K562 (cell line): Measurements from ENCODE around the gene MEIS2. TPM values are rescaled to one million over a fixed set of nuclear protein-coding genes. Genes with fewer than 3 reads are reported as not detected.

ENCODE experiments used
- ATAC-seq: fragments of 200-7000 bp; cut with Tn5 transposase; 3 replicates; pipeline ENCODE4 v1.9.1; 2020; ENCODE audit warnings: moderate library complexity
- BruUV-seq: library from RNA; stranded (reverse); fragments of 400-500 nt; replicated peaks from 2 replicates; lab custom pipeline; 2021; lab: Mats Ljungman, UMichigan
- CTCF ChIA-PET: fragments of 300-600 bp; formaldehyde crosslinking; extraction: SDS; loops from one replicate; lab custom pipeline; 2021; ENCODE audit warnings: low intra/inter-chr PET ratio; lab: Yijun Ruan, JAX
- POLR2A ChIA-PET: fragments of 300-600, 350-650 bp; sonication (Branson Sonifier 250); formaldehyde crosslinking; extraction: SDS; loops from one replicate; lab custom pipeline; 2021; ENCODE audit warnings: antibody characterized with exemption, inconsistent platforms; lab: Yijun Ruan, JAX
- DNase-seq, 4 experiments: peaks; one replicate each; pipeline versions ENCODE4 v3.0.0 to v3.0.0-alpha.2; 2011 to 2018; ENCODE audit warnings: low spot score in 3 of 4, mixed read lengths in 3 of 4; ENCODE audit errors: extremely low read depth in 1 of 4
- FAIRE-seq: peaks from 2 replicates; lab custom pipeline; 2011; peaks lifted over from hg19 to GRCh38; lab: Jason Lieb, UNC
- H2AFZ ChIP-seq: 2 replicates; pipeline ENCODE4 v1.6.0; 2011; ENCODE audit warnings: low read depth, low read length, control low read depth, inconsistent platforms
- H3K27ac ChIP-seq: fragments of 200-600 bp; 3 replicates; pipeline ENCODE4 v1.8.0; 2011; ENCODE audit warnings: low read depth, mild to moderate bottlenecking, control low read depth, inconsistent platforms, low read length, moderate library complexity, mixed read lengths; ENCODE audit errors: extremely low read depth
- H3K27me3 ChIP-seq, 2 experiments: fragments of 300-600 bp in 1 of 2; 2 replicates in 1 of 2; 3 replicates in 1 of 2; pipeline versions ENCODE4 v1.6.0 to v1.8.0; 2011; ENCODE audit warnings: inconsistent platforms in 2 of 2, low read length in 2 of 2, mild to moderate bottlenecking in 1 of 2, mixed read lengths in 1 of 2, moderate library complexity in 1 of 2; ENCODE audit not compliant: control insufficient read depth in 2 of 2, insufficient read depth in 2 of 2
- H3K36me3 ChIP-seq: fragments of 300-600 bp; 3 replicates; pipeline ENCODE4 v1.8.0; 2011; ENCODE audit warnings: mild to moderate bottlenecking, low read length, inconsistent platforms; ENCODE audit not compliant: control insufficient read depth, insufficient read depth
- H3K4me1 ChIP-seq, 2 experiments: fragments of 200-600 bp in 1 of 2; replicated peaks in 1 of 2; 2 replicates in 1 of 2; 3 replicates in 1 of 2; pipeline versions ENCODE4 v1.5.1 to v1.8.0; 2011; ENCODE audit warnings: inconsistent platforms in 2 of 2, low read length in 2 of 2, mild to moderate bottlenecking in 1 of 2, mixed read lengths in 1 of 2, moderate library complexity in 1 of 2; ENCODE audit not compliant: control insufficient read depth in 2 of 2, insufficient read depth in 2 of 2
- H3K4me2 ChIP-seq: 2 replicates; pipeline ENCODE4 v1.6.1; 2011; ENCODE audit warnings: low read length, control low read depth, inconsistent platforms, mixed read lengths; ENCODE audit not compliant: insufficient read depth
- H3K4me3 ChIP-seq: fragments of 200-600 bp; sonication (generic), shearing (Covaris generic); 2 replicates; pipeline ENCODE4 v1.5.1; 2016; ENCODE audit warnings: control low read depth, inconsistent platforms
- H3K79me2 ChIP-seq: fragments of 200-600 bp; 3 replicates; pipeline ENCODE4 v1.8.0; 2011; ENCODE audit warnings: low read length, inconsistent platforms; ENCODE audit not compliant: control insufficient read depth, insufficient read depth
- H3K9ac ChIP-seq, 2 experiments: 2 replicates each; pipeline versions ENCODE4 v1.6.0 to v1.6.1; 2011; ENCODE audit warnings: low read depth in 2 of 2, low read length in 2 of 2, control low read depth in 1 of 2, inconsistent platforms in 1 of 2, mild to moderate bottlenecking in 1 of 2, mixed read lengths in 1 of 2; ENCODE audit not compliant: insufficient read depth in 1 of 2
- H3K9me1 ChIP-seq: one replicate; pipeline ENCODE4 v1.6.0; 2011; ENCODE audit warnings: inconsistent platforms, mild to moderate bottlenecking, low read length, moderate library complexity; ENCODE audit not compliant: control insufficient read depth, insufficient read depth
- H3K9me3 ChIP-seq: replicated peaks from 2 replicates; pipeline ENCODE4 v1.5.1; 2011; ENCODE audit warnings: low read depth, low read length, inconsistent platforms; ENCODE audit not compliant: control insufficient read depth, insufficient read depth
- H4K20me1 ChIP-seq: replicated peaks from 2 replicates; pipeline ENCODE4 v1.6.1; 2011; ENCODE audit warnings: low read length, inconsistent platforms, mixed read lengths; ENCODE audit not compliant: control insufficient read depth, insufficient read depth
- EZH2 ChIP-seq: IDR thresholded peaks from 2 replicates; pipeline ENCODE4 v1.6.1; 2012; ENCODE audit warnings: low read depth, mild to moderate bottlenecking, inconsistent platforms, low read length, borderline replicate concordance
- PRPF4 ChIP-seq: fragments of 200-400 bp; formaldehyde crosslinking; IDR thresholded peaks from one replicate; pipeline ENCODE4 v1.6.1; 2017; ENCODE audit warnings: low read length, low read depth, mild to moderate bottlenecking; ENCODE audit not compliant: insufficient read depth, poor library complexity, severe bottlenecking
- SMARCA5 ChIP-seq: fragments of 450-650 bp; IDR thresholded peaks from 2 replicates; pipeline ENCODE4 v1.6.1; 2016
- ZBTB7A ChIP-seq: IDR thresholded peaks from 2 replicates; pipeline ENCODE4 v1.6.1; 2011; ENCODE audit warnings: low read depth, mild to moderate bottlenecking, low read length, moderate library complexity, borderline replicate concordance; ENCODE audit not compliant: control insufficient read depth
- WGBS: fragments of 100-300 bp; shearing (Covaris generic); methylation state at CpG from one replicate; pipeline ENCODE4 v1.1.6; 2016; ENCODE audit warnings: low coverage, mixed read lengths; ENCODE audit not compliant: insufficient coverage; ENCODE audit errors: missing lambda C conversion rate; 5-methylcytosine and 5-hydroxymethylcytosine counted together
- in situ Hi-C: fragments of 300-500 bp; cut with MboI; formaldehyde crosslinking; loops from 4 replicates; pipeline ENCODE4 v1.15.0; 2018; ENCODE audit warnings: inconsistent platforms, mixed read lengths
- intact Hi-C: fragments of 100-400 bp; cut with micrococcal nuclease; formaldehyde crosslinking; loops from 2 replicates; pipeline ENCODE4 v1.14.2; 2022
- polyA plus RNA-seq, 8 experiments: library from polyadenylated mRNA; depleted of rRNA in 4 of 8; stranded (reverse) in 5 of 8; unstranded in 3 of 8; fragments of >200 nt; fragmentation: Nextera tagmentation in 2 of 8; fragmentation: Illumina TruSeq in 1 of 8; extraction: Ambion mirVana in 2 of 8; extraction: Trizol in 1 of 8; gene quantifications; 2 replicates each; pipeline versions ENCODE4 v1.2.1 to v1.2.3, GENCODE V29; 2011 to 2014; ENCODE audit warnings: inconsistent platforms in 1 of 8, missing spikeins in 1 of 8
- total RNA-seq, 7 experiments: library from RNA; depleted of rRNA in 6 of 7; stranded (reverse); fragments of >200 nt in 6 of 7; fragmentation: Illumina TruSeq in 2 of 7; extraction: Trizol in 2 of 7; gene quantifications; 2 replicates each; pipeline versions ENCODE4 v1.2.1 to v1.2.3, GENCODE V29; 2011 to 2021; ENCODE audit warnings: low replicate concordance in 1 of 7
- TF ChIP-seq, protein P1 (sequence below): fragments of 450-650 bp; conservative IDR thresholded peaks from 2 replicates; pipeline ENCODE4 v1.6.1; 2016; ENCODE audit warnings: missing genetic modification characterization, low read depth, mild to moderate bottlenecking, control low read depth, missing compliant biosample characterization

The MEIS2 gene
- total and polyA plus RNA-seq, 9 of the 15 experiments (the other 6 are each of a cell fraction or from before 2014, with no cell fraction given): 7.5 to 64.2 (median 22.3) TPM

DNA sequence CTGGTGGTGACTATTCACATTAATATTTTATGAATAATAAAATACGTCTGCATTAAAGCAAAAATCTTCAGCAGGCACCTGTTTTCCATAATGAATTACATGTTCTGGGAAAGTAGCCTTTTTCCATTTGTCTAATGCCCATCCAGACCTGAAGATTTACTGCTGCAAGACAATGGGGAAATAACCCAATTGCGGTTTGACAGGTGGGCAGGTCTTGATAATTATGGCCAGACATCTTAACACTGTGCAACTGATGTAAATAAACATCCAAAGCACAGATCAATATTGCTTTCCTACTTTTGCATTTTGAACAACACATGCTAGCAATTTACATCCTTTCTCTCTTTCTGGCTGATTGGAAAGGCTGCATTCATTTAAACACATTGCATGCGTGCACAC, 173.9 kb downstream of the MEIS2 start:
- BruUV-seq: no TSS peak
- no peak for TF ChIP-seq EZH2
- TF ChIP-seq SMARCA5: no peak
- no peak for TF ChIP-seq ZBTB7A
- TF ChIP-seq, protein P1, sequence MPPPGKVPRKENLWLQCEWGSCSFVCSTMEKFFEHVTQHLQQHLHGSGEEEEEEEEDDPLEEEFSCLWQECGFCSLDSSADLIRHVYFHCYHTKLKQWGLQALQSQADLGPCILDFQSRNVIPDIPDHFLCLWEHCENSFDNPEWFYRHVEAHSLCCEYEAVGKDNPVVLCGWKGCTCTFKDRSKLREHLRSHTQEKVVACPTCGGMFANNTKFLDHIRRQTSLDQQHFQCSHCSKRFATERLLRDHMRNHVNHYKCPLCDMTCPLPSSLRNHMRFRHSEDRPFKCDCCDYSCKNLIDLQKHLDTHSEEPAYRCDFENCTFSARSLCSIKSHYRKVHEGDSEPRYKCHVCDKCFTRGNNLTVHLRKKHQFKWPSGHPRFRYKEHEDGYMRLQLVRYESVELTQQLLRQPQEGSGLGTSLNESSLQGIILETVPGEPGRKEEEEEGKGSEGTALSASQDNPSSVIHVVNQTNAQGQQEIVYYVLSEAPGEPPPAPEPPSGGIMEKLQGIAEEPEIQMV: no peak
- no peak for TF ChIP-seq PRPF4

More for the DNA sequence above, 173.9 kb downstream of the MEIS2 start:
- in situ Hi-C loops: no loop called here
- ATAC-seq: no peak
- POLR2A ChIA-PET: no interaction called here
- H3K36me3 ChIP-seq: peaks cover 32% of the 10 kb centered on the region; the same call in 2 of the 3 replicates
- no peaks in the 10 kb centered on the region; the same call in 2 of the 3 replicates for H3K79me2 ChIP-seq
- H3K4me2 ChIP-seq: no peak overlapping the region
- H3K4me3 ChIP-seq: no peak overlapping the region
- H3K27me3 ChIP-seq: no peaks in the 10 kb centered on the region
- WGBS: 90% methylated on average over 3 of the region's 3 CpGs
- no peak for DNase-seq
- no peak overlapping the region for H3K9ac ChIP-seq
- no peak overlapping the region for H2AFZ ChIP-seq
- FAIRE-seq: no peak
- H3K9me1 ChIP-seq: no peaks in the 10 kb centered on the region
- no peaks in the 10 kb centered on the region for H4K20me1 ChIP-seq
- H3K4me1 ChIP-seq: no peaks in the 10 kb centered on the region
- CTCF ChIA-PET: no interaction called here
- H3K27ac ChIP-seq: no peak overlapping the region
- intact Hi-C loops: no loop called here
- peaks cover 7% of the 10 kb centered on the region for H3K9me3 ChIP-seq
